GM18520 (cell line): ENCODE results near the gene SESTD1.

Experiments used
- ATAC-seq: cut with Tn5 transposase; IDR thresholded peaks from one replicate; pipeline ENCODE4 v1.9.1; 2021; ENCODE audit not compliant: unreplicated experiment

The SESTD1 gene

GRCh38 chr2:179264368-179265081, at the start of gene SESTD1:
SESTD1 (minus strand) TSS chr2:179264832; CDS start chr2:179191841, 72,991 bp downstream.
- peak; percentile 42 for ATAC-seq

- no peak for ATAC-seq
These were observed 48.4 kb upstream of the SESTD1 start for GRCh38 chr2:179313057-179313456.

- ATAC-seq, result no peak
These were observed 46.5 kb upstream of the SESTD1 start for GRCh38 chr2:179311101-179311500.

- ATAC-seq, result no peak
These were observed 43.2 kb upstream of the SESTD1 start for GRCh38 chr2:179307616-179308371.

- no peak for ATAC-seq
These were observed 40.5 kb upstream of the SESTD1 start for GRCh38 chr2:179305125-179305524.

GRCh38 chr2:179304424-179304823, 39.8 kb upstream of the SESTD1 start:
- ATAC-seq, result no peak

- ATAC-seq, result no peak
These were observed 38.3 kb upstream of the SESTD1 start for GRCh38 chr2:179302764-179303571.

- no peak for ATAC-seq
These were observed 37.5 kb upstream of the SESTD1 start for GRCh38 chr2:179302149-179302548.

- ATAC-seq, result no peak
These were observed 34.0 kb upstream of the SESTD1 start for GRCh38 chr2:179298666-179299065.

GRCh38 chr2:179297927-179298326, 33.3 kb upstream of the SESTD1 start:
- no peak for ATAC-seq

- no peak for ATAC-seq
These were observed 25.7 kb upstream of the SESTD1 start for GRCh38 chr2:179290329-179290728.

- no peak for ATAC-seq
These were observed 20.4 kb upstream of the SESTD1 start for GRCh38 chr2:179285060-179285459.

- ATAC-seq, result no peak
These were observed 13.0 kb upstream of the SESTD1 start for GRCh38 chr2:179277429-179278196.

GRCh38 chr2:179275253-179276012, 10.8 kb upstream of the SESTD1 start:
- ATAC-seq, result no peak

- peak; percentile 92 for ATAC-seq
These were observed 10.1 kb upstream of the SESTD1 start for GRCh38 chr2:179274749-179275148.

GRCh38 chr2:179273461-179273962, 8.9 kb upstream of the SESTD1 start:
- ATAC-seq, result no peak

- ATAC-seq, result no peak
These were observed 8.0 kb upstream of the SESTD1 start for GRCh38 chr2:179272406-179273192.

GRCh38 chr2:179270689-179271088, 6.1 kb upstream of the SESTD1 start:
- ATAC-seq, result no peak

- peak; percentile 43 for ATAC-seq
These were observed 3.8 kb upstream of the SESTD1 start for GRCh38 chr2:179268277-179268925.
